ENCODE results near the gene TET1.
A peak's percentile ranks its signal among the peaks of the same experiment; 100 is the strongest.

TET1 gene

GRCh38 chr10:68526634-68527307 lies 33.4 kb upstream of the TET1 start:
- Histone ChIP-seq H2AFZ (ENCODE audit: low read depth) (peak overlapping the region; percentile 100), H3K4me2 (peak overlapping the region; percentile 99), H4K20me1 (ENCODE audit: insufficient read depth) (no peaks in the 10 kb centered on the region), H3K9ac (peak overlapping the region; percentile 80; the same call in 1 of the 2 replicates), H3K4me3 (IDR thresholded peaks at IDR 0.05; ENCODE audit: insufficient read depth, low read depth, low read length) (no peak overlapping the region), H3K4me1 (ENCODE audit: low read depth, poor library complexity, severe bottlenecking) (peaks cover 6% of the 10 kb centered on the region), H3K27me3 (ENCODE audit: insufficient read depth, low read depth) (no peaks in the 10 kb centered on the region), H3K79me2 (ENCODE audit: insufficient read depth, low read depth) (peaks cover 9% of the 10 kb centered on the region), H3K36me3 (ENCODE audit: insufficient read depth) (no peaks in the 10 kb centered on the region; the same call in 1 of the 2 replicates), H3K27ac (peak overlapping the region; percentile 83)
- TF ChIP-seq, protein P1, sequence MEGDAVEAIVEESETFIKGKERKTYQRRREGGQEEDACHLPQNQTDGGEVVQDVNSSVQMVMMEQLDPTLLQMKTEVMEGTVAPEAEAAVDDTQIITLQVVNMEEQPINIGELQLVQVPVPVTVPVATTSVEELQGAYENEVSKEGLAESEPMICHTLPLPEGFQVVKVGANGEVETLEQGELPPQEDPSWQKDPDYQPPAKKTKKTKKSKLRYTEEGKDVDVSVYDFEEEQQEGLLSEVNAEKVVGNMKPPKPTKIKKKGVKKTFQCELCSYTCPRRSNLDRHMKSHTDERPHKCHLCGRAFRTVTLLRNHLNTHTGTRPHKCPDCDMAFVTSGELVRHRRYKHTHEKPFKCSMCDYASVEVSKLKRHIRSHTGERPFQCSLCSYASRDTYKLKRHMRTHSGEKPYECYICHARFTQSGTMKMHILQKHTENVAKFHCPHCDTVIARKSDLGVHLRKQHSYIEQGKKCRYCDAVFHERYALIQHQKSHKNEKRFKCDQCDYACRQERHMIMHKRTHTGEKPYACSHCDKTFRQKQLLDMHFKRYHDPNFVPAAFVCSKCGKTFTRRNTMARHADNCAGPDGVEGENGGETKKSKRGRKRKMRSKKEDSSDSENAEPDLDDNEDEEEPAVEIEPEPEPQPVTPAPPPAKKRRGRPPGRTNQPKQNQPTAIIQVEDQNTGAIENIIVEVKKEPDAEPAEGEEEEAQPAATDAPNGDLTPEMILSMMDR (conservative IDR thresholded peaks at IDR 0.05; ENCODE audit: low read depth, low read length) = no peak

DNA sequence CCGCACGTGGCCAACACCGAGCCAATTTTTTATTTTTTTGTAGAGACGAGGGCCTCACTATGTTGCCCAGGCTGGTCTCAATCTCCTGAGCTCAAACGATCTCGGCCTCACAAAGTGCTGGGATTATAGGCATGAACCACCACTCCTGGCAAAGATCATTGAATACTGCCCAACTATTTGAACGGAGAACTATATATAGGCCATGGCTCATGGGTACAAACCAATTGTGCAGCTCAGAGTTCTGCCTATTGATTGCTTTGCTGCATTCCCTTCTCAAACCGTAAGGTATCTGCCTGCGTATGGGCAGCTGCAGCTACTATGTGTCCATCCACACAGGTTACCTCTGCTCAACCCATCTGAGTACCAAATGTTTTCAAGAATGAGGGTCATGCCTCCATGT lies 23.2 kb upstream of the TET1 start:
- H2AFZ ChIP-seq (ENCODE audit: low read depth) = no peak overlapping the region
- TF ChIP-seq, protein P1 (conservative IDR thresholded peaks at IDR 0.05; ENCODE audit: low read depth, low read length) = no peak
- H3K36me3 ChIP-seq (ENCODE audit: insufficient read depth) = no peaks in the 10 kb centered on the region
- no peaks in the 10 kb centered on the region for H3K79me2 ChIP-seq (ENCODE audit: insufficient read depth, low read depth)
- no peak overlapping the region for H3K4me3 ChIP-seq (IDR thresholded peaks at IDR 0.05; ENCODE audit: insufficient read depth, low read depth, low read length)
- H3K4me2 ChIP-seq = no peak overlapping the region
- no peak overlapping the region for H3K27ac ChIP-seq
- H4K20me1 ChIP-seq (ENCODE audit: insufficient read depth) = no peaks in the 10 kb centered on the region
- no peaks in the 10 kb centered on the region for H3K27me3 ChIP-seq (ENCODE audit: insufficient read depth, low read depth)
- H3K4me1 ChIP-seq (ENCODE audit: low read depth, poor library complexity, severe bottlenecking) = peaks cover 27% of the 10 kb centered on the region
- no peak overlapping the region for H3K9ac ChIP-seq

DNA sequence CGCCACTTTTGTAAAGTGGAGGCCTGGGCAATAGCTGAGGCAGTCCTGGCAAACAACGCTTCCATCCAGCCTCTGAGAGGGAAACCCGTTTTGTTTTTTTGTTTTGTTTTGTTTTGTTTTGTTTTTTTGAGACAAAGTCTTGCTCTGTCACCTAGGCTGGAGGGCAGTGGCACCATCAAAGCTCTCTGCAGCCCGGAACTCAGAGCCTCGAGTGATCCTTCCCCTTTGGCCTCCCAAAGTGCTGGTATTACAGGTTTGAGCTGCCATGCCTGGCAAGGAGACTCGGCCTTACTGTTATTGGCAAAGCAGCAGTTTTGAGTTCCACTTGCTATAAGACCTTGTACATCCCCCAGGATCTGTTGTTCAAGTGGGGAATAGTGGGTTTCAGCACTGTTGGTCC lies 22.3 kb upstream of the TET1 start:
- Histone ChIP-seq H3K4me1 (ENCODE audit: low read depth, poor library complexity, severe bottlenecking) (peaks cover 35% of the 10 kb centered on the region), H3K27ac (no peak overlapping the region), H3K4me3 (IDR thresholded peaks at IDR 0.05; ENCODE audit: insufficient read depth, low read depth, low read length) (no peak overlapping the region), H4K20me1 (ENCODE audit: insufficient read depth) (no peaks in the 10 kb centered on the region), H3K4me2 (no peak overlapping the region), H3K27me3 (ENCODE audit: insufficient read depth, low read depth) (no peaks in the 10 kb centered on the region), H3K36me3 (ENCODE audit: insufficient read depth) (no peaks in the 10 kb centered on the region), H3K9ac (no peak overlapping the region), H2AFZ (ENCODE audit: low read depth) (no peak overlapping the region), H3K79me2 (ENCODE audit: insufficient read depth, low read depth) (no peaks in the 10 kb centered on the region)
- TF ChIP-seq, protein P1 (conservative IDR thresholded peaks at IDR 0.05; ENCODE audit: low read depth, low read length) = no peak

DNA sequence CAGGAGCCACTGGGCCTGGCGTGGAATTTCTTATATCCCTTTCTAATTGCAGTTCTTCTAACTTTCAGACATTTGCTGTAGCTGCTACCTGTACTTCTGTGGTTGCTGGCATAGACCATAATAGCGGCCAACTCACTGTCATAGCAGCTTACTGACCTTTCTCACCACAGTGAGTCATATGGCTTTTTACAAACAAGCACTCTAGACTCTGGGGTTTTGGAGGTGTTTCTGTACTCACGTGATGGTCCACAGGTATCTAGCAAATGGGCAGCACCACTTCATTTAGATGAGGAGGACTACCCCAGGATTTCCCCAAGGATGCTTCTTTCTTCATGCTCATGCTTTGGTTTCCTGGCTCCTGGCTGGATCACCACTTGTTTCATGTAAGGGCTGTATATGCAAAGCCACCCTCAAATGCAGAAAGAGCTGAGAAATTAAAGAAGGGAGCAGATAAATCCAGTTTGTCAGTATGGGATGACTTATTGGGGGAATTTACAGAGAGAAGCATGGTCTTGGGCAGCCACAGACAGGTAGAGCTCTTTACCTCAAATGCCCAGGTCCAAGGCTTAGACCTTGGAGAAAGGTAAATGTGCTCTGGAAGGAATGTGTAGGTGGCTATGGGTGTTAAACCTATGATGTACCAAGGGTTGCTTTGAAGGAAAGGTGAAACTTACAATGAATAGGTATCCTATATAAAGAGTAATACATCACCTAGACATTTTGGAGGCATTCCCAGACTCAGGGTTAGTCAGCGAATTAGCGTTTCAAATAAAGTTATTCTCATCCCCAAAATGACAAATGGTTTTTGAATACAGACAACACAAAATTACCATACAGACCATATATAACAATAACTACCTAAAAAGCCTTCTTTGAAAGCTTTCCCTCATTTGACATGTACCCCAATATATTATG lies 16.9 kb upstream of the TET1 start:
- H3K9ac ChIP-seq = no peak overlapping the region
- peaks cover 44% of the 10 kb centered on the region for H3K4me1 ChIP-seq (ENCODE audit: low read depth, poor library complexity, severe bottlenecking)
- H3K4me2 ChIP-seq = peak overlapping the region; percentile 44
- H3K79me2 ChIP-seq (ENCODE audit: insufficient read depth, low read depth) = no peaks in the 10 kb centered on the region
- H2AFZ ChIP-seq (ENCODE audit: low read depth) = peak overlapping the region; percentile 57
- no peaks in the 10 kb centered on the region for H3K27me3 ChIP-seq (ENCODE audit: insufficient read depth, low read depth)
- H4K20me1 ChIP-seq (ENCODE audit: insufficient read depth) = no peaks in the 10 kb centered on the region
- TF ChIP-seq, protein P1 (conservative IDR thresholded peaks at IDR 0.05; ENCODE audit: low read depth, low read length) = no peak
- no peaks in the 10 kb centered on the region for H3K36me3 ChIP-seq (ENCODE audit: insufficient read depth)
- no peak overlapping the region for H3K4me3 ChIP-seq (IDR thresholded peaks at IDR 0.05; ENCODE audit: insufficient read depth, low read depth, low read length)
- peak overlapping the region; percentile 31; the same call in 1 of the 2 replicates for H3K27ac ChIP-seq

Measured in KMS-11 (cell line).